OCI-LY1 (cell line): Measurements from ENCODE around the gene EDDM3A.

Source experiments
- CTCF ChIP-seq: fragments of 200-600 bp; sonication (generic), shearing (Covaris generic); IDR thresholded peaks from 2 replicates; pipeline ENCODE4 v1.5.1; 2017; ENCODE audit warnings: mild to moderate bottlenecking, antibody characterized with exemption, low read length, moderate library complexity, mixed read lengths
- EZH2 ChIP-seq: fragments of 200-600 bp; sonication (generic), shearing (Covaris generic); IDR thresholded peaks from 2 replicates; pipeline ENCODE4 v1.8.0; 2017; ENCODE audit warnings: borderline replicate concordance, mixed run types, mild to moderate bottlenecking, antibody characterized with exemption, low read length, moderate library complexity, mixed read lengths

- TF ChIP-seq CTCF, result no peak
- no peak for TF ChIP-seq EZH2
Measured at GRCh38 chr14:20707622-20708021, 38.1 kb upstream of the EDDM3A start.
